ENCODE data around the gene CTSO.
"Not testable (repeated sequence)": the region's sequence is repeated elsewhere in the genome, so short reads cannot be mapped to it uniquely, and the experiment has no call there.

Gene CTSO

DNA sequence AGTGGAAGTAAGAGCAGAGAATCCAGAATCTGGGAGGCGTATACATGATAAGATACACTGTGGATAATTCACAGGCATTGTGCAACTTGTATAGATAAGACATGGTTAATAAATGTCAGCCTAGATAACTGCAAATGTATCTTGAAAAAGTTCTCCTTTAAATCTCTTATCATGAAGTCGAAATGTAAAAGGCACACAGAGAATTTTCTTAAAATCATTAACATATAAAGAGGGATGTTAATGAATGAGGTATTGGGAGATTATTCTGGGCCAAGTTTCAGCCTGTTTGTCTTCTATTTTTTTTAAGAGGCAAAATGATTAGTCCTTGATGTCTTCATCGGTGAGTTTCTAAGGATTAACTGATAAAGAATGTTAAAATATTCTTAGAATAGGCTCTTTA lies 49.3 kb downstream of the CTSO start:
- no peak for DNase-seq

GRCh38 chr4:155903453-155903852 lies 50.2 kb downstream of the CTSO start, which contains the start of gene TDO2:
TDO2 (plus strand) TSS chr4:155903696; CDS start chr4:155903759, 63 bp downstream.
- no peak for DNase-seq

DNA sequence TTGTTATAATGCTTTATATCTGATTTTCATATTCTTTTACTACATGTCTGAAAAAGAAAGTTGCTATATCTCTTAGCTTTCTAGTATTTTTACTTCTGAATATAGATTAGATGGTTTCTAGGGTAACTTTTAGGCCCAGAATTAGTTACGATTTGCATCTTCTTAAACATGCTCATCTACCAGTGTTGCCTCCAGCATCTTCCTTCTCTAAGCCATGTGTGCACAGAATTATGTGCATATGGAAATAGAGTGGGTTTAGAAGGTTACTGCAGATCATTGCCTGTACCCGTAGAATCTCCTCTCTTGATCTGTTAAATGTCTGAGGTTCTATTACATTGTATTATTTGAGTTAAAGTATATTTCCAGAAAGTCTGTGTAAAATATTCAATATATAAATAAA lies 52.7 kb downstream of the CTSO start:
- DNase-seq = no peak

DNA sequence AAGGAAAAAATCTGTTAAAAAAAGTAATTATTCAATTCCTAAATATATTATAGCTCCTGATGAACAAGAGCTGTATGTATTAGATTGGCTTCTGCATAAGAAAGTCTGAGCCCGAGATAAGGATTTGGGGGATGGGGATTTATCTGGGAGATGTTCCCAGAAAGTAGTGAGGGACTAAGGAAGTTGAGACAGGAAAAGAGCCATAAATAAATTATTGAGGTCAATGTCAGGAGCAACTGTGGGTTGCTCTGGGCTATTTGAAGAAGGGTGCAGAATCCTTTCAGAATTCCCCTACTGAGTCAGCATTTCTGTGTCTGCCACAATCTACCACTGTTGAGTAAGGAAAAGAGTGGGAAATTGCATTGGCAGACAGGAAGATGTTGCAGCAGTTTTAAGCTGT lies 53.3 kb downstream of the CTSO start:
- no peak for DNase-seq

- DNase-seq = no peak
These were observed 53.8 kb downstream of the CTSO start for GRCh38 chr4:155899891-155900290.

GRCh38 chr4:155898371-155898770 lies 55.3 kb downstream of the CTSO start:
- DNase-seq = not testable (repeated sequence)

DNA sequence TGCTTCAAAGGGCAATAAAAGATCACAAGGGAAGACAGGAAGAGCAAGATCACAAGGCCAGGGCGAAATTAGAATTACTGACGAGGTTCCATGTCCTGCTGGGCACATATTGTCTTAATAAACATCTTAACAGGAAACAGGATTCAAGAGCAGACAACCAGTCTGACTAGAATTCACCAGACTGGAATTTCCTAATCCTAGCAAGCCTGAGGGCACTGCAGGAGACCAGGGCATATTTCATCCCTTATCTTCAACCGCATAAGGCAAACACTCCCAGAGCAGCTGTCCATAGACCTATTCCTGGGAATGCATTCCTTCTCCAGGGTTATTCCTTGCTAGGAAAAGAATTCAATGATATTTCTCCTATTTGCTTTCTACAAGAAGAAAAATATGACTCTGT lies 62.6 kb downstream of the CTSO start:
- DNase-seq = no peak

DNA sequence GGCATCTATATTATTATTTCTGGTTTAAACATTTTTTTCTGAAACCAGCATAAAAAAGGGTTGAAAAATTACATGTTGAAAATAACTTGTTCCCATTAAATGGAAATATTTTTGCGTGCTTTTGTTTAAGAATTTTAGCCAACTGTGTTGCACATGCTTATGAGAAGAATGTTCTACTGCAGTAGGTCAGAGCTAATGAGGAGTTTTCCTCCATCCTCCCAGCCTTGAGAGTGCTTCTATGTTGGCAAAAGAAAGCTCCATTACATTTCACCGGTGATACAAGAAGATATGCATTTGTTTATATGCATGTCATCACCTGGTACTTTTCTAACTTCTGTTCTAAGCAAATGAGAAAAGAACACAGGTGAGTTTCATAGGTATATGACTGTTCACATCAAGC lies 63.7 kb downstream of the CTSO start:
- DNase-seq = no peak

DNA sequence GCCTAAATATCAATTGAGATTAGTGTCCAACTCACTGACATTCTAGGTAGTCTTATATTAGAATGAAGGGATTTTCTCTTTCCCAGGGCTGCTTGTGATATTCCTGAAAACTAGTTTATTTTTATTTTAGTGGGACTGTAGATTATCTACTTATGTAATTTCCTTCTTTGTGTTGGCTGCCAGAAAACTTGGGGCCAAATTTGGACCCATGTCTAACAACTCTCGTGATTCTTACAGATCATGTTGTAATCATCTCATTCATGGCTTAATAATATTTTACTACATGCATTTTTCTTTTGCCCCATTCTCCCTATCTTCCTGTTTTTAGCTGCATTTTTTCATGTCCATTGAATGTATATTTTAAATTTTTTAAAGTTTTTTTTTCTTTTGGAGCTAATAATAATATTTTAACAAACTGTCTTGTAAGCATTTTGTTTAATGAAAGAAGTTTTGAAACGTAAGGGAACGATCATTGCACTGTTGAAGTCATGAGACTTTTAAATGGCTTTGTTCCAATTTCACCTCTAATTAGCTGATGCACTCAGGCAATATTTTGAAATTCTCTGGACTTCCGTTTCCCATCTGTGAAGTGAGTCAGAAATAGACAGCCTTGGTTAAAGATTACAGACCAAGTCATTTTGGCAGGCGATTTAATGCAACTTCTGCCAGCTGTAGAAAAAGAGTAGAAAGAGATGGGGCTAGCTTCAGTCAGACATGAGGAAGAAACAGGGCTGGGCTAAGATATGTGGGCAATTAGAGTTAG lies 64.5 kb downstream of the CTSO start:
- peak; percentile 19 for DNase-seq

DNA sequence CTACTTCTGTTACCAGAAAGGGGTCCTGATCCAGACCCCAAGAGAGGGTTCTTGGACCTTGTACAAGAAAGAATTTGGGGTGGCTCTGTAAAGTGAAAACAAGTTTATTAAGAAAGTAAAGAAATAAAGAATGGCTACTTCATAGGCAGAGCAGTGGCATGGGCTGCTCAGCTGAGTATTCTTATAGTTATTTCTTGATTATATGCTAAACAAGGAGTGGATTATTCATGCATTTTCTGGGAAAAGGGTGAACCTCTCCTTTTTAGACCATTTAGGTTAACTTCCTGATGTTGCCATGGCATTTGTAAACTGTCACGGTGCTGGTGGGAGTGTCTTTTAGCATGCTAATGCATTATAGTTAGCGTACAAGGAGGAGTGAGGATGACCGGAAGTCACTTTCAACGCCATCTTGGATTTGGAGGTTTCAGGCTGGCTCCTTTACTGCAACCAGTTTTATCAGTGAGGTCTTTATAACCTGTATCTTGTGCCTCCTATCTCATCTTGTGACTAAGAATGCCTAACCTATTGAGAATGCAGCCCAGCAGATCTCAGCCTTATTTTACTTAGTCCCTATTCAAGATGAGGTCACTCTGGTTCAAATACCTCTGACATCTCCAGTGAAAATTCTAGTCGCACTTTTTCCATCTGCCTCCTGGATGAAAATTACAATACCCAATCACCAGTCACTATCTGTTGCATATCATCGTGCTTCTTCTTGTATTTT lies 65.7 kb downstream of the CTSO start:
- DNase-seq = no peak

- DNase-seq = no peak
These were observed 66.6 kb downstream of the CTSO start for GRCh38 chr4:155887045-155887444.

DNA sequence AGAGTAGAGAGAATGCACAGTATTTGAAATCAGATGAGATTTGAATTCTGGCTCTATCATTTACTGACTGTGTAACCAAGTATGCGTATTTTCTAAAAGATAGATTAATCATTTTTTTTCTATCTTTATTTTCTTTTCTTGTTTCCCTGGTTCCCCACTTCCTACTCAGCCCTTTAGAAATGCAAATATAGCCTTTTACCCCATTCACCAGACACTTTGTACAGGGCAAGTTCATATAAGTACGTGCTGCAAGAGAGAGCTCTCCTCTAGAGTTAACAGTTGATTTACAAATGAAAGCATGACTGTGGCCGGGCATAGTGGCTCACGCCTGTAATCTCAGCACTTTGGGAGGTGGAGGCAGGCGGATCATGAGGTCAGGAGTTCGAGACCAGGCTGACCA lies 68.0 kb downstream of the CTSO start:
- DNase-seq = no peak

- no peak for DNase-seq
These were observed 69.8 kb downstream of the CTSO start for GRCh38 chr4:155883895-155884294.

GRCh38 chr4:155881555-155881954 lies 72.1 kb downstream of the CTSO start:
- no peak for DNase-seq

- DNase-seq = no peak
These were observed 73.9 kb downstream of the CTSO start for GRCh38 chr4:155879767-155880166.

- DNase-seq = no peak
These were observed 75.1 kb downstream of the CTSO start for GRCh38 chr4:155878611-155879010.

- no peak for DNase-seq
These were observed 75.7 kb downstream of the CTSO start for GRCh38 chr4:155877971-155878370.

- DNase-seq = no peak
These were observed 77.8 kb downstream of the CTSO start for GRCh38 chr4:155875878-155876277.

Measured in femur (tissue), 1 donor.